Measurements from ENCODE around the gene PRMT1.

The PRMT1 gene

DNA sequence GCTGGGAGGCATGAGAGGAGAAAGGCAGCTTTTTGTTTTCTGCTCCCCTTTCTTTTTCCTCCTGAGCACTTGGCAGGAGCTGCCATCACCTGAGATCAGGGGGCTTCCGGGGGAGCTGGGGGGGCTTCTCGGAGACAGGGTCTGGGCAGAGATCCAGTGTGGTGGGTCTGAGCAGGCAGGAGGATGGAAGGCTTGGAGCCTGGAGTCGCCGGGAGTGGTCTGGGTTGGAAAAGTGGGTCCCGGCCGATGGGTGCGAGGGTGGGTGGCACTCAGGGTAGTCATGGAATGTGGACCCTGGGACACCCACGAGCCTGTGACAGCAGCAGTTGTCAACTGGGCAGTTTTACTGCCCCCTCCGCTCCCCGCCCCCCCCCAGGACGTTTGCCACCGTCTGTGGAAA, 10.1 kb downstream of the PRMT1 start:
- no peak for DNase-seq
- no peak overlapping the region for H3K27ac ChIP-seq
- TF ChIP-seq, protein P1, sequence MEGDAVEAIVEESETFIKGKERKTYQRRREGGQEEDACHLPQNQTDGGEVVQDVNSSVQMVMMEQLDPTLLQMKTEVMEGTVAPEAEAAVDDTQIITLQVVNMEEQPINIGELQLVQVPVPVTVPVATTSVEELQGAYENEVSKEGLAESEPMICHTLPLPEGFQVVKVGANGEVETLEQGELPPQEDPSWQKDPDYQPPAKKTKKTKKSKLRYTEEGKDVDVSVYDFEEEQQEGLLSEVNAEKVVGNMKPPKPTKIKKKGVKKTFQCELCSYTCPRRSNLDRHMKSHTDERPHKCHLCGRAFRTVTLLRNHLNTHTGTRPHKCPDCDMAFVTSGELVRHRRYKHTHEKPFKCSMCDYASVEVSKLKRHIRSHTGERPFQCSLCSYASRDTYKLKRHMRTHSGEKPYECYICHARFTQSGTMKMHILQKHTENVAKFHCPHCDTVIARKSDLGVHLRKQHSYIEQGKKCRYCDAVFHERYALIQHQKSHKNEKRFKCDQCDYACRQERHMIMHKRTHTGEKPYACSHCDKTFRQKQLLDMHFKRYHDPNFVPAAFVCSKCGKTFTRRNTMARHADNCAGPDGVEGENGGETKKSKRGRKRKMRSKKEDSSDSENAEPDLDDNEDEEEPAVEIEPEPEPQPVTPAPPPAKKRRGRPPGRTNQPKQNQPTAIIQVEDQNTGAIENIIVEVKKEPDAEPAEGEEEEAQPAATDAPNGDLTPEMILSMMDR (IDR thresholded peaks at IDR 0.05; ENCODE audit: low read depth, low read length) = no peak
- no peaks in the 10 kb centered on the region for H3K9me3 ChIP-seq (ENCODE audit: severe bottlenecking)
- H3K27me3 ChIP-seq (ENCODE audit: insufficient read depth, low read depth, severe bottlenecking) = no peaks in the 10 kb centered on the region
- H3K36me3 ChIP-seq = peaks cover 52% of the 10 kb centered on the region
- no peak overlapping the region for H3K4me3 ChIP-seq (ENCODE audit: low read depth, low read length)

DNA sequence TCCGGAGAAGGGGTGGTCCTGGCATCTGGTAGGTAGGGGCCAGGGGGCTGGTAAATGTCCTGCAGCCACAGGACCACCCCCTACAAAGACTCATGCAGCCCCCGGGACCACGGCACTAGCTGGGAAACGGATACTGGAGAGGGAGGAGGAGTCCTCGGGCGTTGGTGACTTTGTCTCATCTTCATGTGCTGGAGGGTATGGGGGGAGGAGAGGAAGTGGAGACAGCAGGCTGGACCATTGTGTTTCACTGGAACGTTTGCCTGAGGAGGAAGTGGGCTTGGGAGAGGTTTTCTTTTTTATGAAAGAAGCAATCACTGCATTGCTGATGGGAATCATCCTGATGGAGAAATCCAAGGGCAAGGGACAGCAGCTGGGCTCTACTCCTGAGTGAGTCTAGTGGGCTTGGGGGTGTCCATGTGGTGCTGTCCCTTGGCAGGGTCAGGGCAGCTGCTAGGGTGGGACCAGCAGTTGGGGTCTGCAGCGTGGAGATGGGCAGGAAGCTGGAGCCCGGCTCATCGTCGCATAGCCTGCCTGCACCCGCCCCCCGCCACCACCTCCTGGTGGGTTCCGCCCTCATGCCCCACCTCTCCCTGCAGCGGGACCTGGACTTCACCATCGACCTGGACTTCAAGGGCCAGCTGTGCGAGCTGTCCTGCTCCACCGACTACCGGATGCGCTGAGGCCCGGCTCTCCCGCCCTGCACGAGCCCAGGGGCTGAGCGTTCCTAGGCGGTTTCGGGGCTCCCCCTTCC, 10.7 kb downstream of the PRMT1 start:
- DNase-seq = no peak
- no peak overlapping the region for H3K4me3 ChIP-seq (ENCODE audit: low read depth, low read length)
- H3K27me3 ChIP-seq (ENCODE audit: insufficient read depth, low read depth, severe bottlenecking) = no peaks in the 10 kb centered on the region
- no peak overlapping the region for H3K27ac ChIP-seq
- TF ChIP-seq, protein P1 (IDR thresholded peaks at IDR 0.05; ENCODE audit: low read depth, low read length) = no peak
- peaks cover 46% of the 10 kb centered on the region for H3K36me3 ChIP-seq
- H3K9me3 ChIP-seq (ENCODE audit: severe bottlenecking) = no peaks in the 10 kb centered on the region

GRCh38 chr19:49688531-49689132, 11.6 kb downstream of the PRMT1 start:
- Histone ChIP-seq H3K27ac (no peak overlapping the region), H3K36me3 (peaks cover 46% of the 10 kb centered on the region), H3K27me3 (ENCODE audit: insufficient read depth, low read depth, severe bottlenecking) (no peaks in the 10 kb centered on the region), H3K9me3 (ENCODE audit: severe bottlenecking) (no peaks in the 10 kb centered on the region), H3K4me3 (ENCODE audit: low read depth, low read length) (no peak overlapping the region)
- DNase-seq = no peak
- TF ChIP-seq, protein P1 (IDR thresholded peaks at IDR 0.05; ENCODE audit: low read depth, low read length) = no peak

GRCh38 chr19:49689133-49690078, 12.3 kb downstream of the PRMT1 start, which contains the start of gene ADM5:
ADM5 (plus strand) TSS chr19:49689594; CDS start chr19:49689838, 244 bp downstream.
- DNase-seq = peak; percentile 86
- peak within 1 kb of the TSS; percentile 91 for H3K27ac ChIP-seq
- H3K27me3 ChIP-seq (ENCODE audit: insufficient read depth, low read depth, severe bottlenecking) = no peaks in the 10 kb centered on the region
- H3K4me3 ChIP-seq (ENCODE audit: low read depth, low read length) = peak within 1 kb of the TSS; percentile 55
- TF ChIP-seq, protein P1 (IDR thresholded peaks at IDR 0.05; ENCODE audit: low read depth, low read length) = peak; percentile 87
- peaks cover 39% of the 10 kb centered on the region for H3K36me3 ChIP-seq
- no peaks in the 10 kb centered on the region for H3K9me3 ChIP-seq (ENCODE audit: severe bottlenecking)

DNA sequence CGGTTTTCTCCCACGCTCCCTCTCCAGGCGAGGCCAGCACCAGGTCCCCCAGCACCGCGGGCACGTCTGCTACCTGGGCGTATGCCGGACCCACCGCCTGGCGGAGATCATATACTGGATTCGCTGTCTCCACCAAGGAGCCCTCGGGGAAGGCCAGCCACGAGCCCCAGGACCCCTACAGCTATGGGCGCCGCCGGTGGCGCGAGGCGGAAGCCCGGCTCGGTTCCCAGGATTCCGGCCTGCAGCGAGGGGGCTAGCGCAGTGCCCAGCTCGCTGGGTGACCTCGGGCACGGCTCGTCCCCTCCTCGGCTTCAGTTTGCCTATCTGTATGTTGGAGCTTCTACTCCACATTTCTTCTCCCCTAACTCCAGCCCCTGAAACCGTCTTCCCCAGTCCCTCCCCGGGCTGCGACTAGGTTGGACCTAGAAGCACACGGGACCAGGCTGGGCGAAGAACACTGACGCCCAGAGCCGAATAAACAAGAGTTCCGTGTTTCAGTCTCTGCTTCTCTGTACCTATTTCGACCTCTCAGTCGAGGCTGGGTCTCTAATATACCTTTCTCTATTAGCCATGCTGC, 13.1 kb downstream of the PRMT1 start:
- DNase-seq = no peak
- H3K27ac ChIP-seq = peak overlapping the region; percentile 91
- TF ChIP-seq, protein P1 (IDR thresholded peaks at IDR 0.05; ENCODE audit: low read depth, low read length) = no peak
- H3K36me3 ChIP-seq = peaks cover 32% of the 10 kb centered on the region
- H3K4me3 ChIP-seq (ENCODE audit: low read depth, low read length) = peak overlapping the region; percentile 55
- no peaks in the 10 kb centered on the region for H3K9me3 ChIP-seq (ENCODE audit: severe bottlenecking)
- no peaks in the 10 kb centered on the region for H3K27me3 ChIP-seq (ENCODE audit: insufficient read depth, low read depth, severe bottlenecking)
